GM13977 (cell line): Measurements from ENCODE around the gene L3MBTL2.

Experiments
- DNase-seq: peaks from one replicate; pipeline ENCODE4 v3.0.0; 2012; ENCODE audit warnings: low spot score
- in situ Hi-C: fragments of 300-500 bp; cut with MboI; formaldehyde crosslinking; loops from one replicate; pipeline ENCODE4 v1.12.0; 2022; ENCODE audit warnings: low sequenced_read_pairs, low pct_unique_long_range_greater_than_20kb, mixed read lengths, inconsistent platforms; ENCODE audit not compliant: unreplicated experiment
- TF ChIP-seq, protein P1 (sequence below): IDR thresholded peaks from 2 replicates; pipeline ENCODE4 v1.5.1; 2012; ENCODE audit warnings: mild to moderate bottlenecking, control low read depth; ENCODE audit not compliant: insufficient read depth; ENCODE audit errors: extremely low read depth, missing control alignments

L3MBTL2 gene

DNA sequence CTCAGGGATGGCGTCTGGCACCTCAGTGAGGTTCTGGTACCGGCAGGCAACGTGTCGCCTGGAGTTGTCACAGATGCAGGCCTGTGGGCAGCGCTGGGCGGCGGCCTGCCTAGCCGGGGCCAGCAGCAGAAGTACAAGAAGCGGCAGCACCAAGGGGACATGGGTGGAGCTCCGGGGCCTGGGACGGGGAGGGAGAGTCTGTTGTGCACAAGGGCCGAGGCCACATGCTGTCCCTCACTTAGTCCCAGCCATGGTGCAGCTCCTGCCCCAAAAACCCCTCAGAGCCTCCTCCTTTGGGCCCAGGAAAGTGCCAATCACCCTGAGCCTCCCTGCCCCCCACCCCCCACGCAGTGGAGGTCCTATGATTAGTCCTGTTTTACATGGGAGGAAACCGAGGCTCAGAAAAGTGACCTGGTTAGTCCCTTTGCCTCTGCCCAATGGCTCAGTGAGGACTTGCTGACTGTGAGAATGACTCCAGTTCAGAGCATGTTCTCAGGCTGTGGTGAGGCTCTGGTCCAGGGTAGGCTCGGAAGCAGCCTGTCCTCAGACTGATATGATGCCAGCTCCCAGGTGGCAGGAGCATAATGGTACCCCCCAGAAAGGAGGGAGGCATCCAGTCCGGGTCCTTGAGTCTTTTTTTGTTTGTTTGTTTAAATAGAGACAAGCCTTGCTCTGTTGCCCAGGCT lies 34.5 kb downstream of the L3MBTL2 start:
- TF ChIP-seq, protein P1, sequence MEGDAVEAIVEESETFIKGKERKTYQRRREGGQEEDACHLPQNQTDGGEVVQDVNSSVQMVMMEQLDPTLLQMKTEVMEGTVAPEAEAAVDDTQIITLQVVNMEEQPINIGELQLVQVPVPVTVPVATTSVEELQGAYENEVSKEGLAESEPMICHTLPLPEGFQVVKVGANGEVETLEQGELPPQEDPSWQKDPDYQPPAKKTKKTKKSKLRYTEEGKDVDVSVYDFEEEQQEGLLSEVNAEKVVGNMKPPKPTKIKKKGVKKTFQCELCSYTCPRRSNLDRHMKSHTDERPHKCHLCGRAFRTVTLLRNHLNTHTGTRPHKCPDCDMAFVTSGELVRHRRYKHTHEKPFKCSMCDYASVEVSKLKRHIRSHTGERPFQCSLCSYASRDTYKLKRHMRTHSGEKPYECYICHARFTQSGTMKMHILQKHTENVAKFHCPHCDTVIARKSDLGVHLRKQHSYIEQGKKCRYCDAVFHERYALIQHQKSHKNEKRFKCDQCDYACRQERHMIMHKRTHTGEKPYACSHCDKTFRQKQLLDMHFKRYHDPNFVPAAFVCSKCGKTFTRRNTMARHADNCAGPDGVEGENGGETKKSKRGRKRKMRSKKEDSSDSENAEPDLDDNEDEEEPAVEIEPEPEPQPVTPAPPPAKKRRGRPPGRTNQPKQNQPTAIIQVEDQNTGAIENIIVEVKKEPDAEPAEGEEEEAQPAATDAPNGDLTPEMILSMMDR, result no peak
- no peak for DNase-seq
- in situ Hi-C loops, result no loop called here

DNA sequence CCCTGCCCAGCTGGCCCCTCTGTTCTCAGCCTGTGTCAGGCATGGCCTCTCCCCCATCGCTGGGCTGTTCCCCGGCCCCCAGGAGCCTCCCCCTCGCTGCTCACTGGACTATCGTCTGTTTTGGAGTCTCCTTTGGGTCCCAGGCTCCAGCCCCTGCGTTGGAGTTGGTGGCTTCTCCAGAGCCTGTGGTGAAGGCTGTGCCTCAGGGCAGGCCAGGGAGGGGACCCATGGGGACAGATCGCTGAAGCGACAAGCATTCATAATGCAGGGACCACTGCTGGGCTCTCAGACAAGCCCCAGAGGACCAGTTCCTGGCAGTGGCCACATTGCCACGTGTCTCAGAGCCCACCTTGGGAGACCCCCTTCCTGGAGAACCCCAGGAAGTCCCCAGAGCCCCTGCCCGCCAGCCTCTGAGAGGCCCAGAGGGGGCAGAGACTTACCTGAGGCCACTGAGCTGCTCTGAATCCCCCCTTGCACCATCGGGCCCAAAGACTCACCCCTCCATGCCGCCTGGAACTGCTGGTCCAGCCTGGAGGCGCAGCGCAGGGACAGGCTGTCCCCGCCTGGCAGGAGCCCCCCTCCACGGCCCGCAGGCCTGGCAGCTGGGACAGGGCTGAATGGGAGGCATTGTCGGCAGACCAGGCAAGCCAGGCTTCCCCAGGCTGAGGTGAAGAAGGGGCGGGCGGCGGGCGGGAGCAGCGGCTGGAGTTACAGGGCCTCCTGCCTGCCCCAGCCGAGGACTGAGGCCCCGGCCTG lies 35.4 kb downstream of the L3MBTL2 start, which contains the start of gene CHADL:
Gene CHADL, minus strand, starts transcription at position 555 of the 756 bp plus-strand sequence. Its CDS starts 50 bp downstream, at position 505.
- in situ Hi-C loops, result no loop called here
- no peak for DNase-seq
- TF ChIP-seq, protein P1, result no peak

DNA sequence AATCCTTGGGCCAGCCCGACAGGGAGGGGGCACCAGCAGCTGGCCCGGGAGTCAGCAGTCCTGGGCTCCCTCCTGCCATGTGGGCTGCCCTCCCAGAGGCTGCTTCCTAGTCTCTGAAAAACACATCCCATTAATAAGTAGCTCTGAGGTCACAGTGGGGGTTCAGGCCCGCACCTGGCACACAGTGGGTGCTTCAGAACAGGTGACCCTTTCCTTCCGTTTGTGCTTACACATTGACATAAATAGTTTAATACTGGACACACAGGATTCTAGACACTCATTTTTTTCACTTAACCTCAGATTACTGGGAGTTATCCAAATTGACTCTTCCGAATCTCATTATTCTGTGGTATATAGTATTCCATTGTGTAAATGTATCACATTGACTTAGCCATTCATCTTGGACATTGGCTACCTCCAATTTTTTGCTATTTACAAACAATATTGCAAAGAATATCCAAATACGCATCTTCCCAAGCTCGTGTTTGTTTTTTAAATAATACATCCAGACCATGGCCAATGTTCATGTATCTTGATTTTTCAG lies 36.1 kb downstream of the L3MBTL2 start:
- no peak for DNase-seq
- in situ Hi-C loops, result no loop called here
- TF ChIP-seq, protein P1, result no peak

DNA sequence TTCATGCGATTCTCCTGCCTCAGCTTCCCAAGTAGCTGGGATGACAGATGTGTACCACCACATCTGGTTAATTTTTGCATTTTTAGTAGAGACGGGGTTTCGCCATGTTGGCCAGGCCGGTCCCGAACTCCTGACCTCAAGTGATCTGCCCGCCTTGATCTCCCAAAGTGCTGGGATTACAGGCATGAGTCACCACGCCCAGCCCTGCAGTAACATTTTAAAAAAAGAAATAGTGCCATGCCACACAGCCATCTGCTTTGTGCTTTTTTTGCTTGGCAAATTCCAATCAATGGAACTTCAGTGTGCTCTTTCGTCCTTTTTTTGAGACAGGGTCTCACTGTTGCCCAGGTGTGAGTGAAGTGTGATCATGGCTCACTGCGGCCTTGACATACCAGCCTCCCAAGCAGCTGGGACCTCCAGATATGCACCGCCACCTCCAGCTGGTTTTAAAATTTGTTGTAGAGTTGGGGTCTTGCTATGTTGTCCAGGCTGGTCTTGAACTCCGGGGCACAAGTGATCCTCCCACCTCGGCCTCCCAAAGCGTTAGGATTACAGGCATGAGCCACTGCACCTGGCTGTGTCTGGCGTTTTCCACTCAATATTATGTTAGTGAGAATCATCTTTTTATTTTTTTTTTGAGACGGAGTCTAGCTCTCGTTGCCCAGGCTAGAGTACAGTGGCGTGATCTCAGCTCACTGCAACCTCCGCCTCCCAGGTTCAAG lies 37.4 kb downstream of the L3MBTL2 start:
- TF ChIP-seq, protein P1, result no peak
- in situ Hi-C loops, result no loop called here
- DNase-seq, result no peak

DNA sequence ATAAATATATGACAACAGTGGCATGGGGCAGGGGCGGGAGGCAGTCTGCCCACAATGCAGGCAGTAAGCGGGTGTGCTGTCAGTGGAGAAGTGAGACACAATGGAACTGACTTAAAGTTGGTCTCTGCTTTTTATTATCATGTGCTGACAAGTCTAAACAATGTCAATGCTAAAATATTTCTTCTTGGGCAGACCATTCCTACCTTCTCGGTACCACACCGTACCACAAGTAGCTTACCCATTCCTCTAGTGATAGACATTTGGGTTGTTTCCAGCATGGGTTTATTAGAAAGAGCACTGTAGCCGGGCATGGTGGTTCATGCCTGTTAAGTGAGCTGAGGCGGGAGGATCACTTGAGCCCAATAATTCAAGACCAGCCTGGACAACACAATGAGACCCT lies 38.2 kb downstream of the L3MBTL2 start:
- no peak for DNase-seq
- in situ Hi-C loops, result no loop called here
- TF ChIP-seq, protein P1, result no peak

DNA sequence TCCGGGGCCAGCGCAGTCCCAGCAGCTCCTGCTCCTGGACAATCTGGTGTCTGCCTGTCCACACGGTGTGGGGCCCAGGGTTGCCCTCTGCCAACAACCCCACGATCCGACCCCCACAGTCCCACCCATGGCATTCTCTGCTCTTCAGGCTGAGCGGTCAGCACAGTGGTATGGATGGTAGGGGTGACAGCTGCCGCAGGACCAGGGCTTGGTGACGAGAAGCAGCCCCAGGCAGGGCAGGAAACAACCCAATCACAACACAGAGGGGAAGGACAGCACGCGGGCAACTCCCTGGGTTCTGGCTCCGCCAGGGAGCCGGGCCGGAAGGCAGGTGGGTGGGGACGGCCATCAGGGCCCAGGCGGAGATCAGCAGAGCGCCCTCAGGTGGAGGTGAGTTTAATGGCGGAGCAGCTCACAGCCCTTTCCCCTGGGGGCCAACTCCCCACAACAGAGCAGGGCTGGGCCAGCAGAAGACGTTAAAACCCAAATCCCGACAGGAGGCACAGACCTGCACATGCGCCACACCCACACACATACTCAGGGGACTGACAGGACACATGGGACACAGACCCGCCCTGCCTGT lies 40.9 kb downstream of the L3MBTL2 start:
- DNase-seq, result no peak
- in situ Hi-C loops, result no loop called here
- TF ChIP-seq, protein P1, result no peak
